ENCODE results near the gene MYO9B. TPM values are rescaled to one million over a fixed set of nuclear protein-coding genes. Genes with fewer than 3 reads are reported as not detected.
A peak's percentile ranks its signal among the peaks of the same experiment; 100 is the strongest.

The MYO9B gene
- total and polyA plus RNA-seq, 3 experiments from 2014 or later, result 24.9 to 108 (median 104) TPM

- ChIA-PET CTCF (interaction anchor here (1.2 to 1.7 kb wide), 2 partner anchors 16 to 36 kb away, joined by 4 to 5 read pairs; no protein-coding TSS in a partner anchor), POLR2A (interaction anchor here (1.1 kb wide), 1 partner anchor 11 kb away, joined by 3 read pairs; no protein-coding TSS in a partner anchor)
- Mint-ChIP-seq H3K4me1 (peaks cover 4 to 11% (median 7%) of the 10 kb centered on the region in 3 donors), H3K27me3 (no peaks in the 10 kb centered on the region), H3K4me3 (no peak overlapping the region), H3K9me3 (no peaks in the 10 kb centered on the region), H3K36me3 (peaks cover 7 to 30% (median 7%) of the 10 kb centered on the region in 3 donors), H3K27ac (no peak overlapping the region)
- Histone ChIP-seq H3K9me3 (ENCODE audit: low read length) (no peaks in the 10 kb centered on the region), H3K27ac (ENCODE audit: low read depth, low read length) (peak overlapping the region; percentile 57), H3K36me3 (ENCODE audit: insufficient read depth, low read length) (no peaks in the 10 kb centered on the region), H3K27me3 (ENCODE audit: insufficient read depth, low read length, poor library complexity, severe bottlenecking) (no peaks in the 10 kb centered on the region), H3K4me1 (ENCODE audit: insufficient read depth, low read length) (peaks cover 10% of the 10 kb centered on the region), H3K4me3 (ENCODE audit: low read length) (no peak overlapping the region)
- no peak for DNase-seq
Observed at GRCh38 chr19:17220207-17220758, 144.7 kb downstream of the MYO9B start.

- no peak for DNase-seq
- Histone ChIP-seq H3K36me3 (ENCODE audit: insufficient read depth, low read length) (no peaks in the 10 kb centered on the region), H3K4me1 (ENCODE audit: insufficient read depth, low read length) (peaks cover 4% of the 10 kb centered on the region), H3K9me3 (ENCODE audit: low read length) (no peaks in the 10 kb centered on the region), H3K4me3 (ENCODE audit: low read length) (no peak overlapping the region), H3K27me3 (ENCODE audit: insufficient read depth, low read length, poor library complexity, severe bottlenecking) (no peaks in the 10 kb centered on the region), H3K27ac (ENCODE audit: low read depth, low read length) (no peak overlapping the region)
- no peaks in the 10 kb centered on the region for H3K9me3 Mint-ChIP-seq
- H3K4me1 Mint-ChIP-seq, result peaks cover 5 to 21% (median 6%) of the 10 kb centered on the region in 3 donors
- H3K36me3 Mint-ChIP-seq, result peaks cover 0 to 13% (median 0%) of the 10 kb centered on the region in 3 donors
- peak overlapping the region in 1 of 8 donors; percentile 68 for H3K27ac Mint-ChIP-seq
- peak overlapping the region in 6 of 7 donors; percentile 50 to 95 (median 89) for H3K4me3 Mint-ChIP-seq
- ChIA-PET POLR2A (interaction anchor here (3.1 to 3.2 kb wide), 2 partner anchors 10 kb away, joined by 18 to 39 read pairs; partner anchors contain the start of gene USE1), CTCF (interaction anchor here (0.8 to 3.8 kb wide), 5 partner anchors 10 to 151 kb away, joined by 3 to 18 read pairs (median 4); partner anchors contain the start of gene USE1)
- no peaks in the 10 kb centered on the region for H3K27me3 Mint-ChIP-seq
Observed at GRCh38 chr19:17225053-17225452, 149.5 kb downstream of the MYO9B start.

- H3K4me1 Mint-ChIP-seq, result peaks cover 5 to 21% (median 6%) of the 10 kb centered on the region in 3 donors
Observed at GRCh38 chr19:17226002-17226933, 150.7 kb downstream of the MYO9B start, which contains the start of gene OCEL1. TSS of gene OCEL1 (plus strand) at chr19:17226226. CDS start at chr19:17226248, 22 bp downstream.

GRCh38 chr19:17227798-17228367, 152.3 kb downstream of the MYO9B start:
- Histone ChIP-seq H3K27ac (ENCODE audit: low read depth, low read length) (peak overlapping the region; percentile 1), H3K4me3 (ENCODE audit: low read length) (no peak overlapping the region), H3K4me1 (ENCODE audit: insufficient read depth, low read length) (peaks cover 4% of the 10 kb centered on the region), H3K9me3 (ENCODE audit: low read length) (no peaks in the 10 kb centered on the region), H3K36me3 (ENCODE audit: insufficient read depth, low read length) (no peaks in the 10 kb centered on the region), H3K27me3 (ENCODE audit: insufficient read depth, low read length, poor library complexity, severe bottlenecking) (no peaks in the 10 kb centered on the region)
- Mint-ChIP-seq H3K27ac (no peak overlapping the region), H3K27me3 (peaks cover 0 to 3% of the 10 kb centered on the region in 2 donors), H3K9me3 (no peaks in the 10 kb centered on the region), H3K36me3 (peaks cover 0 to 11% (median 0%) of the 10 kb centered on the region in 3 donors), H3K4me3 (peak overlapping the region in 4 of 7 donors; percentile 29 to 95 (median 77)), H3K4me1 (peaks cover 5 to 21% (median 6%) of the 10 kb centered on the region in 3 donors)
- POLR2A ChIA-PET, result interaction anchor here (3.1 to 3.2 kb wide), 2 partner anchors 7 to 13 kb away, joined by 18 to 39 read pairs; partner anchors contain the start of gene USE1
- DNase-seq, result no peak
- CTCF ChIA-PET, result interaction anchor here (1.5 to 3.8 kb wide), 2 partner anchors 11 to 13 kb away, joined by 4 to 18 read pairs; partner anchors contain the start of gene USE1

More at GRCh38 chr19:17226002-17226933, 150.7 kb downstream of the MYO9B start, which contains the start of gene OCEL1:
- peak; percentile 94 to 98 (median 96) for DNase-seq
- Mint-ChIP-seq H3K4me3 (peak within 1 kb of the TSS; percentile 88 to 95 (median 94)), H3K27ac (peak within 1 kb of the TSS; percentile 68 to 98 (median 97)), H3K9me3 (no peaks in the 10 kb centered on the region), H3K27me3 (no peaks in the 10 kb centered on the region), H3K36me3 (peaks cover 0 to 11% (median 0%) of the 10 kb centered on the region in 3 donors)
- Histone ChIP-seq H3K27me3 (ENCODE audit: insufficient read depth, low read length, poor library complexity, severe bottlenecking) (no peaks in the 10 kb centered on the region), H3K27ac (ENCODE audit: low read depth, low read length) (peak within 1 kb of the TSS; percentile 92), H3K36me3 (ENCODE audit: insufficient read depth, low read length) (no peaks in the 10 kb centered on the region), H3K4me1 (ENCODE audit: insufficient read depth, low read length) (peaks cover 4% of the 10 kb centered on the region), H3K9me3 (ENCODE audit: low read length) (no peaks in the 10 kb centered on the region), H3K4me3 (ENCODE audit: low read length) (peak within 1 kb of the TSS; percentile 96)
- CTCF ChIA-PET, result interaction anchor here (0.8 to 3.8 kb wide), 6 partner anchors 9 to 159 kb away, joined by 3 to 18 read pairs (median 6); partner anchors contain the start of gene USE1
- POLR2A ChIA-PET, result interaction anchor here (0.6 to 3.2 kb wide), 14 partner anchors 9 to 283 kb away, joined by 3 to 39 read pairs (median 5); partner anchors contain the start of genes BABAM1, DDA1, MVB12A and MYO9B

- no peaks in the 10 kb centered on the region for H3K27me3 ChIP-seq (ENCODE audit: insufficient read depth, low read length, poor library complexity, severe bottlenecking)
- H3K9me3 Mint-ChIP-seq, result no peaks in the 10 kb centered on the region
- no peak overlapping the region for H3K27ac Mint-ChIP-seq
- H3K9me3 ChIP-seq (ENCODE audit: low read length), result no peaks in the 10 kb centered on the region
- H3K36me3 Mint-ChIP-seq, result peaks cover 0 to 11% (median 0%) of the 10 kb centered on the region in 3 donors
- peaks cover 0 to 3% of the 10 kb centered on the region in 2 donors for H3K27me3 Mint-ChIP-seq
- POLR2A ChIA-PET, result no interaction called here
- CTCF ChIA-PET, result no interaction called here
- no peak overlapping the region for H3K27ac ChIP-seq (ENCODE audit: low read depth, low read length)
- no peak overlapping the region for H3K4me3 Mint-ChIP-seq
- peaks cover 9 to 23% (median 9%) of the 10 kb centered on the region in 3 donors for H3K4me1 Mint-ChIP-seq
- no peaks in the 10 kb centered on the region for H3K36me3 ChIP-seq (ENCODE audit: insufficient read depth, low read length)
- no peak for DNase-seq
- peaks cover 12% of the 10 kb centered on the region for H3K4me1 ChIP-seq (ENCODE audit: insufficient read depth, low read length)
- no peak overlapping the region for H3K4me3 ChIP-seq (ENCODE audit: low read length)
Observed at GRCh38 chr19:17229890-17230289, 154.3 kb downstream of the MYO9B start.

GRCh38 chr19:17232258-17232657, 156.7 kb downstream of the MYO9B start:
- POLR2A ChIA-PET, result no interaction called here
- Mint-ChIP-seq H3K9me3 (no peaks in the 10 kb centered on the region), H3K4me1 (peaks cover 4 to 14% (median 7%) of the 10 kb centered on the region in 3 donors), H3K36me3 (peaks cover 0 to 6% (median 0%) of the 10 kb centered on the region in 3 donors), H3K27ac (no peak overlapping the region), H3K27me3 (peaks cover 0 to 3% of the 10 kb centered on the region in 2 donors), H3K4me3 (peak overlapping the region in 1 of 7 donors; percentile 18)
- H3K36me3 ChIP-seq (ENCODE audit: insufficient read depth, low read length), result no peaks in the 10 kb centered on the region
- H3K27me3 ChIP-seq (ENCODE audit: insufficient read depth, low read length, poor library complexity, severe bottlenecking), result no peaks in the 10 kb centered on the region
- no peak overlapping the region for H3K4me3 ChIP-seq (ENCODE audit: low read length)
- H3K27ac ChIP-seq (ENCODE audit: low read depth, low read length), result no peak overlapping the region
- H3K4me1 ChIP-seq (ENCODE audit: insufficient read depth, low read length), result peaks cover 15% of the 10 kb centered on the region
- CTCF ChIA-PET, result no interaction called here
- no peak for DNase-seq
- no peaks in the 10 kb centered on the region for H3K9me3 ChIP-seq (ENCODE audit: low read length)

- Mint-ChIP-seq H3K27me3 (peaks cover 0 to 3% of the 10 kb centered on the region in 2 donors), H3K27ac (no peak overlapping the region), H3K36me3 (no peaks in the 10 kb centered on the region), H3K9me3 (no peaks in the 10 kb centered on the region), H3K4me3 (peak overlapping the region; percentile 63 to 83 (median 73)), H3K4me1 (peaks cover 4 to 7% (median 5%) of the 10 kb centered on the region in 3 donors)
- no peaks in the 10 kb centered on the region for H3K9me3 ChIP-seq (ENCODE audit: low read length)
- CTCF ChIA-PET, result interaction anchor here (0.6 to 2.2 kb wide), 17 partner anchors 9 to 839 kb away, joined by 3 to 18 read pairs (median 6); partner anchors contain the start of genes HAUS8, MRPL34, MYO9B and OCEL1
- peak overlapping the region; percentile 64 for H3K27ac ChIP-seq (ENCODE audit: low read depth, low read length)
- POLR2A ChIA-PET, result interaction anchor here (0.6 to 1.9 kb wide), 5 partner anchors 9 to 158 kb away, joined by 5 to 18 read pairs (median 11); partner anchors contain the start of genes OCEL1 and USE1
- H3K4me3 ChIP-seq (ENCODE audit: low read length), result peak overlapping the region; percentile 78
- H3K27me3 ChIP-seq (ENCODE audit: insufficient read depth, low read length, poor library complexity, severe bottlenecking), result no peaks in the 10 kb centered on the region
- H3K36me3 ChIP-seq (ENCODE audit: insufficient read depth, low read length), result no peaks in the 10 kb centered on the region
- H3K4me1 ChIP-seq (ENCODE audit: insufficient read depth, low read length), result peaks cover 15% of the 10 kb centered on the region
- peak in 4 of 5 donors; percentile 20 to 55 (median 42) for DNase-seq
Observed at GRCh38 chr19:17234911-17235299, 159.3 kb downstream of the MYO9B start.

Measured in CD8-positive, alpha-beta memory T cell (primary cell).